NCI-H187 treated with DMSO at 0.1 percent for 48 hours (cell line): ENCODE data around the gene CFL1.
"Not testable (repeated sequence)": the region's sequence is repeated elsewhere in the genome, so short reads cannot be mapped to it uniquely, and the experiment has no call there.

Experiments used
- DNase-seq: peaks from one replicate; lab custom pipeline; 2025; lab: John Stamatoyannopoulos, UW

CFL1 gene

DNA sequence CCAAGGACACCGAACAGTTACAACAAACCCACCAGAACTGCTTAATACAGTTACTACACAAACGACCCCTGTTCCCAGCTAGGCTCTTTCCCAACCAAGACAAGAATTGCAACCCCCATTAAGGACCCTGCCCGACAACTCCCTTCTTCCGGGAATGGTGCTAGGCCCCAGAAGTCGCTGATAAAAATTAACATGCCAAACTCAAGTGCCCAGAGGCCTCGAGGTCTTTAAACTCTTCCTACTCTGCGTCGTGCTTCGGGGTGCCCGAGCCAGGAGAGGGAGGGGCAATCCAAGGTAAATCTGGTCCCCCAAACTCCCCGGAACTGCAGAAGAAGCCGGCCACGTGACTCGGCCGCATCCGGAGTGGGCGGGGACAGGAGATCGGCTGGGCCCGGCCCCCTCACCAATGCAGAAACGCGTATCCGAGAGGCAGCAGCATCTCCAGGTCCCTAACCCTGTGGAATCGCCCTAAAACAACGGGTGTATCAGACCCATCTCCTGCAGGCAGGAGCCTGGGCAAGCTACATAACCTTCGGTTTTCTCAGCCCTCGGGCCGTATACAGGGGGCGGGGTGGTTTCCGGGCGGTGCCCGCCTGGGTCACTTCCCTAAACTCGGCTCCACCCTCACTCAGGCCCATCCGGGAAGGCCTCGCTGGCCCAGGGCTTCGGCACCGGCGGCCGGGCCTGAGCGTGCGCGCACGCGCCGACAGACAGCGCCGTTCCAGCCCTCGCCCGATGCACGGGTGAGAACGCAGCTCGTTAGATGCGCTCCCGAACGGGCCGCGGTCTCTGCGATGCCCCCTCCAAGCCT is 1.1 kb downstream of the CFL1 start:
- no peak for DNase-seq

DNA sequence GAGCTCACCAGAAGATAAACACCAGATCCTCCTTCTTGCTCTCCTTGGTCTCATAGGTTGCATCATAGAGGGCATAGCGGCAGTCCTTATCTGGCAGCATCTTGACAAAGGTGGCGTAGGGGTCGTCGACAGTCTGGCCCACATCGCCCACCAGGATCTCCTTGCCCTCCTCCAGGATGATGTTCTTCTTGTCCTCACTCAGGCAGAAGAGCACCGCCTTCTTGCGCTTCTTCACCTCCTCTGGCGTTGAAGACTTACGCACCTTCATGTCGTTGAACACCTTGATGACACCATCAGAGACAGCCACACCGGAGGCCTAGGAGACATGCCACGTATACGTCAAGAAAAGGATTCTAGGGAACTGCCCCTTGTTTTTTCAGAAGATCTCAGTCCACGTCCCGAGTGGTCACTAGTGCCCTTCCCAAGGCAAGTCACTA is 2.0 kb downstream of the CFL1 start:
- DNase-seq, result no peak

DNA sequence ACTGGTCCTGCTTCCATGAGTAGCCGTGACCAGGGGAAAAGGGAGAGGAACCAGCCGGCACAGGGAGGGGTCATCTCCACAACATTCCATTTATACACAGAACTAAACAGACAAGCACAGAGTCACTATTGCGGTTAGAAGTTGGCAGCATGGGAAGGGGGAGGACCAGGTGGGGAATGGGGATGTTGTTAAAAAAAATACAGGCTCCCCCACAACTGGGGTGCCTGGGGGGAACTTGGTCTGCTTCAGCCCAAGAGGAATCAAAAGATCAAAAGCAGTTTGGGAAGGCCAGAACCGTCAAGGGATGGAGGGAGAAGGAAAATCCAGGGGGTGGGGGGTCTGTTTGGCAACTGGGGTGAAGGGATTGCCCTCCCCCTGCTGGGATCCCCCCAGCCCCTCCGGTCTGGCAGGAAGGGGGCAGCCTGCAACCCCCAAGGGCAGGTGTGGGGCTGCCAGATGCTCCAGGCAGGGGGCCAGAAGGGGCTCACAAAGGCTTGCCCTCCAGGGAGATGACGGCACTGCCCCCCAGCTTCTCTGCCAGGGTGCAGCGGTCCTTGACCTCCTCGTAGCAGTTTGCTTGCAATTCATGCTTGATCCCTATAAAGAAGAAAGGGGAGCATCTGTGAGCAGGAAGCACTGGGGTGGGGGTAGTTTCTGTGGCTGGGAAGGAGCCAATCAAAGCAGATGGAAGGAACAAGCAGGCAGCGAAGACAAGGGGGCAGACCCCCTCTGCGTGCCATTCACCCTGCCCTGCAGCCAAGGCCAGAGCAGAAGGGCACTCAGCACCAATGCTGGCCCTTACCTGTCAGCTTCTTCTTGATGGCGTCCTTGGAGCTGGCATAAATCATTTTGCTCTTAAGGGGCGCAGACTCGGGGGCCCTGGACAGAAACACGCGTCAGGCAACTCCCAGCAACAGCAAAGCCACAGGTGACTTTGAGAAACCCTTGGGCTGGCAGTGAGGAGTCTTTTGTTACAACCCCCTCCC is 2.8 kb downstream of the CFL1 start:
- DNase-seq, result no peak

DNA sequence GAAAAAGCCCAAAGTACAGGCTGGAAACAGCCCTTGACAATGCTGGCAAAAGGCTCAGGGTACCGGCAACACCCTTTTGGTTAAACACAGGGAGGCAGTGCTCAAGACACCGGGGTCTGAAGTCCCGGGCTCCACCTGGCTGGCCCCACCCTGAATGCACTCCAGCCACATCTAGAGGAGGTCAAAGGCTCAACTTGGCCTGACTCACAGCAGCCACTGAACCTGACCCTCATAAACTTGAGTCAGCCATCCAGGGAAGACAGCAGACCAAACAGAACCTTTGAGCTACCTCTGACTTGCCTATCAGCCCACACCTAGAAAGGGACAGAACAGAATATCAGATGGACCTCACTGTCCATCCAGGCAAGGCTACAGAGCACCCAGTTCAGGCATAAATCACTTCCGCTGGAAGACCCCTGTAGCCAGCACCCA is 3.8 kb downstream of the CFL1 start:
- no peak for DNase-seq

DNA sequence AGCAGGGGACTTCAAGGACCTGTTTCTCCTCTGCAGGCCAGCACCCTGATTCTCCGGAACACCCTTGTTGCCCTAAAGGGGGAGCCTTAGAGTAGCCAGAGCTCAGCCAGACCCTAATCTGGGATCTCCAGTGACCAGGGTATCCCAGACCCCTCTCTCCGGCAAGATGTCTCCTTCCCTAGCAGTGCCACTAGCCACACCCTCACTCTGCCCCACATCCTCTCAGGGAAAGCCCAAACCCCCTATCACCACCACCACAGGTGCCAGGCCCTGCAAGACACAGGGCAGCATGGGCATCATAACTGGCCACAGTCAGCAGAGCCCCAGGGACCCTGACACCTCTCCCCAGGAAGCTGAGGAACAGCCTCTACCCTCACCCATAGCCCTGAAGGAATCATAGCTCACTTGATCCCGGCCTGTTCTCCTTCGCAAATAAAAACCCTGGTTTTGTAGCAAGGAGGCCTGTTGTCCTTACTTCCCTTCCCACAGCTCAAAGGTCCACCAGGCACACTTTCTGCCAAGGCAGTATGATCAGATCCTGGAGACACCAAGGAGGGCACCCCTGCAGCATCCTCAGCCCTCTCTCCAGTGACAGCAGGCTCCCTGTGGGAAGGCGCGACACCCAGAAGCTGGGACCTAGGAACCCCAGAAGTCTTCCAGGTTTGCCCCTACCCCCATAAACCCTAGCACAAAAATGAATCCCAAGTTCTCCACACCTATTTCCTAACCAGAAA is 4.6 kb downstream of the CFL1 start:
- DNase-seq, result no peak

DNA sequence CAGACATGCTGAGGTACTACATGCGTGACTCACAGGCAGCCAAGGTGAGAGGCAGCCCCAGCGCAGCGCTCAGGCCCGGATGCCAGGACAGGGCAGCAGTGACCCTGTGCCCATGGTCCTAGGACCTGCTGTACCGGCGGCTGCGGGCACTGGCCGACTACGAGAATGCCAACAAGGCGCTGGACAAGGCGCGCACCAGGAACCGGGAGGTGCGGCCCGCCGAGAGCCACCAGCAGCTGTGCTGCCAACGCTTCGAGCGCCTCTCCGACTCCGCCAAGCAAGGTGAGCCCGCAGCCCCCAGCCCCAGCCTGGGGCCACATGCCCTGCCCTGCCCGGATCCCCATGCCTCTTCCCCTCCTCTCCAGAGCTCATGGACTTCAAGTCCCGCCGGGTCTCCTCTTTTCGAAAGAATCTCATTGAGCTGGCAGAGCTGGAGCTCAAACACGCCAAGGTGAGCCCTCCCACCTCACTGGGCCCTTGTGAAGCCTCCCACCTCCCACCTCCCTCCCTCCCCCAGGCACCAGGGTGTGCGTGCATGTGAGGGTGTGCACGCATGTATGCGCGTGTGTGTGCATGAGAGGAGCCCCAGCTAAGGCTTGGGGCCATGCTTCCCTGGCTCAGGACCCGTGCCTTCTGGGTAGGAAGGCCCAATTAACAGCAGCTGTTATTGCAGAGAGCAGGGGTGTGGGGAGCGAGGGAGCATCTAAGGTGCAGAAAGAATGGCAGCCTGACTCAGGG is 5.3 kb downstream of the CFL1 start:
- no peak for DNase-seq

DNA sequence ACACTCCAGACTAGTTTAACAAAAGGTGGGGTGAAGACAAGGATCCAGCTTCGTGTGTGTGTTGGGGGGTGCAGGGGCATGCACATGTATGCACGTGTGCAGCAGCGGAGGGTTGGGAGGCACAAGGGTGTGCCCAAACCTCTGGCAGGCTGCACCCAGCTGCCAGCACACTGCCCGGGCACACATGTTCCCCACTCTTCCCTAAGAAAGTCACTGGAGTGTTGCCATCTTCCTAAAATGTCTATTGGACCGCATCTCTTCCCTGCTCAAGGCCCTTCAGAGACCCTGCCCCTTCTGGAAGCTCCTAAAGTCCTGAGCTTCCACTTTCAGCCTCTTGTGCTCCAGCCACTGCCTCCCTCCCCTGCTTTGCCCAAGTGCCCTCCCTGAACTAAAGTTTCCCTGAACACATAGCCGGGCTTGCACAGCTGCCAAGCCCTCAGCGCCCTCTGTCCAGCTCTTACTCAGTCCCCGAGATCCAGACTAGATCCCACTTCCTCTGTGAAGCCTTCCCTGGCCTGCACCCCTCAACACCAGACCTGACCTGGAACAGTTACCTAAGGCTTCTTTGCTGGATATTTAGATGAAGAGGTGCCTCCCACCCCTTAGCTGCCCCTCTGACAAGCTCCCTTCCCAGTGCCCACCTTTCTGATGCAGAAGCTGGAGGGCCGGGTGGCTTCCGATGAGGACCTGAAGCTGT is 6.0 kb downstream of the CFL1 start:
- DNase-seq, result no peak

DNA sequence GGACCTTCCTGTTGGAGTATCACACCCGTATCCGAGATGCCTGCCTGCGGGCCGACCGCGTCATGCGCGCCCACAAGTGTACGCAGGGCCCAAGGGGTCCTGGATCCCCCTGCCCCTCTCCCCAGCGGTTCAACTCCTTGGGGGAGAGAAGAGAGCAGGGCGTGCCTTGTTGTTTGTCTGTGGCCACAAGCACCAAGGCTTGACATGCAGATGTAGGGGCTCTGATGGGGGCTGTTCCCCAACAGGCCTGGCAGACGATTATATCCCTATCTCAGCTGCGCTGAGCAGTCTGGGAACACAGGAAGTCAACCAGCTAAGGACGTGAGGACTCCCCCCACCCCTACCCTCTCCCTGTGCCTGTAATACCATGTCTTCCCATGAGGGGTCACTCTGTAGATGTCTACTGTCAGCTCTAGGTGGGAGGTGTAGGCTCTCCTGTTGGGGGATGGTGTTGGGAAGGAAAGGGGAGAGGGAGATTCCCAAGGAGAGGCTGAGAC is 6.8 kb downstream of the CFL1 start:
- DNase-seq, result no peak

DNA sequence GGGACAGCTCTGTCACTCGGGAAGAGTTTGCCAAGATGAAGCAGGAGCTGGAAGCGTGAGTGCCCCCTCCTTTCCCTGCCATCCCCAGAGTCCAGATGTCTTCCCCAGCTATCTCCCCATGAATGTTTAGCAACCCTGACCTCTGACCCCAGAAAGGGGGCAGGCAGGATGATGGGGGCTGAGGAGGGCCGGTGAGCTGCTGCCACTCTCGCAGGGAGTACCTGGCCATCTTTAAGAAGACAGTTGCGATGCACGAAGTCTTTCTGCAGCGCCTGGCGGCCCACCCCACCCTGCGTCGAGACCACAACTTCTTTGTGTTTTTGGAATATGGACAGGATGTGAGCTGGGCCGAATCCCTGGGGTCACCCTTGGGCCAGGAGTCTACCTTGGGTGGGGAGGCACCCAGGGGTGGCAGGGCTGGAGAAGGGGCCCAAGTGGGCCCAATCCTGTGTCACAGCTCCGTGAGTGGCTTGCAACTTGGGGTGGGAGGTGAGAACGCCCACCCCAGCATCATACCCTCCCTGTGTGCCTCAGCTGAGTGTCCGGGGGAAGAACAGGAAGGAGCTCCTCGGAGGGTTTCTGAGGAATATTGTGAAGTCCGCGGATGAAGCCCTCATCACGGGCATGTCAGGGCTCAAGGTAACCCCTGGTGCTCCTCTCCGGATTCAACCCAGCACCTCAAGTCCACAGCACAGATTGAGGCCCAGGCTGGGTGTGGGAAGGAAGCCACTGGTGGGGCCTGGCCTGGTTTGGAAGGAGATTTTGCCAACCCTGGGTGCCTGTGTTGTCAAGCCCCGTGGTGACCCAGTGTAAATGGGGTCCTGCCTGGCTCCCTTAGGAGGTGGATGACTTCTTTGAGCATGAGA is 7.5 kb downstream of the CFL1 start:
- DNase-seq, result no peak

DNA sequence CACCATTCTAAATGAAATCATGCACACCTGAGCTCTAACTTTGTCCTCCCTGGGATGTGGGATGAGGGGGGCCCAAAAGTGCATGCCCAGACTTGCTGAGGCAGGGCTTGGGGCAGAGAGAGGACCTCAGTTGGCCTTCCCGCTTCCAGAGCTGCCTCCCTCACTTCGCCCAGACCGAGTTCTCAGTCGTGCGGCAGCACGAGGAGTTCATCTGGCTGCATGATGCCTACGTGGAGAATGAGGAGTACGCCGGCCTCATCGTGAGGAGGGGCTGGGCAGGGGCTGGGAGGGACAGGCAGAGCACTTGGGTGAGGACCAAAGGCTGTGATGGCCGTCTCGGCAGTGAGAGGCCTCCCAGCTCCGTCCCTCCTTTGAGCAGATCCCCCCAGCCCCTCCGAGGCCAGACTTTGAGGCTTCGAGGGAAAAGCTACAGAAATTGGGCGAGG is 8.2 kb downstream of the CFL1 start:
- no peak for DNase-seq

DNA sequence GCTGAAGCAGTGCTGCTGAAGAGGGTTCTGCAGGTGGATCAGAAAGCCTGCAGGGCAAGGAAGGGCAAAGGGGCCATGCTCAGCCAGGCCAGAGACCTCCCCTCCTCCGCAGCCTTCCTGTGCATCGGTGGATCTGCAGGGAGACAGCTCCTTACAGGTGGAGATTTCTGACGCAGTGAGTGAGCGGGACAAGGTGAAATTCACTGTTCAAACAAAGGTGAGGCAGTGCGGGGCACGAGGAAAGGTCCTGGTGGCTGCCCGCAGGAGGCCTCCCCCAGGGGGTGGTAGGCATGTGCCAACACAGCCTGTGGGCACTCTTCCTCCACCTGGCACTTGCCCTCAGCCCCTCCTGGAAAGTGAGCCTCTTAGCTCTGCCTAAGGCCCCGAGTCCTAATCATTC is 8.6 kb downstream of the CFL1 start:
- no peak for DNase-seq

DNA sequence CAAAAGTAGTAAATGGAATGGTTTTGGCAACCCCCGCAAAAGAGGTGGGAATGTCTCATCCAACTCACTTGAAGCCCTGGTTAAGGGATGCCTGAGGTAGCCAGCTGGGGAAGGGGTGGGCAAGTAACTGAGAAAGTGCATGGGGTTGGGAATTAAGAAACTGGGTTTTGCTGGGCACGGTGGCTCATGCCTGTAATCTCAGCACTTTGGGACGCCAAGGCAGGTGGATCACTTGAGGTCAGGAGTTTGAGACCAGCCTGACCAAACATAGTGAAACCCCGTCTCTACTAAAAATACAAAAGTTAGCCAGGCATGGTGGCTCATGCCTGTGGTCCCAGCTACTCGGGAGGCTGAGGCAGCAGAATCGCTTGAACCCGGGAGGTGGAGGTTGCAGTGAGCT is 9.3 kb downstream of the CFL1 start:
- not testable (repeated sequence) for DNase-seq

DNA sequence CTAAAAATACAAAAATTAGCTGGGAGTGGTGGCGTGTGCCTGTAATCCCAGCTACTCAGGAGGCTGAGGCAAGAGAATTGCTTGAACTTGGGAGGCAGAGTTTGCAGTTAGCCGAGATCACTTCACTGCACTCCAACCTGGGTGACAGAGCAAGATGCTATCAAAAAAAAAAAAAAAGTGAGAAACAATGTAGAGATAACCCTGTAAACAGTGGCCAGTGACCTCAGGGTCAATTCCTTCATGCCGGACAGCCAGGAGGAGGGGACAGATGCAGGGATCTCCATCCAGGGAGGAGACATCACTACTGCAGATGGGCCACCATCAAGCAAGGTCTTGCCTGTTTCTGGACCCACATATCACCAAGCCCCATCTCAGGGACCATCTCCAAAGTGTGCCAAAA is 10.2 kb downstream of the CFL1 start:
- DNase-seq, result no peak

DNA sequence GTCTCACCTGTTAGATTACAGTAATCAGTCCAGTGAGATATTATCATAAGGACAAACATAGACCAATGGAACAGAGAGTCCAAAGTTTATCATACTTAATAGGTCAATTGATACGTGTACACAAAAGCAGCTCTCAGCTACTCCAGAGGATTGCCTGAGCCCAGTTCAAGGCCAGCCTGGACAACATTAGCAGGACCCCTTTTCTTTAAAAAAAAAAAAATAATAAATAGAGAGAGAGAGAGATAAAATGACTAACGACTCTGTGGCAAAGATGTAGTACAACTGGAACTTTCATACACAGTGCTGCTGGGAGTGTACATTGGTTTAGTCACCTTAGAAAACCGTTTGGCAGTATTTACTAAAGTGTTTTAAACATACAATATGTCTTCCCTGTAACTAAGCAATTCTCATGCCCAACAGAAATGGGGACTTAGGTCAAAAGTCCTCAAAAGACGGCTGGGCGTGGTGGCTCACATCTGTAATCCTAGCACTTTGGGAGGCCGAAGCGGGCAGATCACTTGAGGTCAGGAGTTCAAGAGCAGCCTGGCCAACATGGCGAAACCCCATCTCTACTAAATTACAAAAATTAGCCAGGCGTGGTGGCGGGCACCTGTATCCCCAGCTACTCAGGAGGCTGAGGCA is 13.6 kb downstream of the CFL1 start:
- DNase-seq, result no peak

DNA sequence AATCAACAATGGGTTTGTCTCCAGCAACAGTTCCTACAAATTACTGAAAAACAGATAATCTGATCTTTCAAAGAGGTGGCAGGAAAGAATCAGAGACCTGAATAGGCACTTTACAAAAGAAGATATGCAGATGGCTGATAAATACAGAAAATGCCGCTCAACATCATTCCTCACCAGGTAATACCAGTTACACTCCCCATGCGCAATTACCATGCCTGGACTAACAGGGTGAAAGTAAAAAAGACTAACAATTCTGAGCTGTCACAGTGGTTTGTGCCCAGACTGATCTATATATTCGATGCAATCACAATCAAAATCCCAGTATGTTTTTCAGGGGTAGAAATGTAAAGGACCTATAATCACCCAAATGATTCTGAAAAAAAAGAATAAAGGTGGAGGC is 14.2 kb downstream of the CFL1 start:
- DNase-seq, result no peak

DNA sequence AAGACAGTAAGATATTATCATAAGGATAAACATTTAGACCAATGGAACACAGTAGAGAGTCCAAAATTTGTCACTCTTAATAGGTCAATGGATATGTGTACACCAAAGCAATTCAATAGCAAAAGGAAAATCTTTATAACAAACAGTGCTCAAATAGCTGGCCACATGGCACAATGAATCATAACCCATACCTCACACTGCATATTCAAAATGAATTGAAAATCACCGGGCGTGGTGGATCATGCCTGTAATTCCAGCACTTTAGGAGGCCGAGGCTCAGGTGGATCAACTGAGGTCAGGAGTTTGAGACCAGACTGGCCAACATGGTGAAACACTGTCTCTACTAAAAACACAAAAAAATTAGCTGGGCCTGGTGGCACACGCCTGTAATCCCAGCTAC is 15.8 kb downstream of the CFL1 start:
- no peak for DNase-seq

DNA sequence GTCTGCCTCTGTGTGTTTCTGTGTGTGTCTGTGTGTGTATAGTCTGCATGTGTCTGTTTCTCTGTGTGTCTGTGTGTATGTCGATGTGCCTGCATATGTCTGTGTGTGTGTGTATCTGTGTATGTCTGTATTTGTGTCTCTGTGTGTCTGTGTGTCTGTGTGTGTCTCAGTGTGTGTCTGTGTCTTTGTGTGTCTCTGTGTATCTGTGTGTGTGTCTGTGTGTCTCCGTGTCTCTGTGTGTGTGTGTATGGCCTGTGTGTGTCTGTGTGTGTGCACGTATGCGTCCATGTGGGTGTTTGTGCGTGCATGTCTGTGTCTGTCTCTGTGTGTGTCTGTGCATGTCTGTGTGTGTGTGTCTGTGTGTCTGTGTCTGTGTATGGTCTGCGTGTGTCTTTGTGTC is 23.8 kb downstream of the CFL1 start:
- DNase-seq, result no peak

DNA sequence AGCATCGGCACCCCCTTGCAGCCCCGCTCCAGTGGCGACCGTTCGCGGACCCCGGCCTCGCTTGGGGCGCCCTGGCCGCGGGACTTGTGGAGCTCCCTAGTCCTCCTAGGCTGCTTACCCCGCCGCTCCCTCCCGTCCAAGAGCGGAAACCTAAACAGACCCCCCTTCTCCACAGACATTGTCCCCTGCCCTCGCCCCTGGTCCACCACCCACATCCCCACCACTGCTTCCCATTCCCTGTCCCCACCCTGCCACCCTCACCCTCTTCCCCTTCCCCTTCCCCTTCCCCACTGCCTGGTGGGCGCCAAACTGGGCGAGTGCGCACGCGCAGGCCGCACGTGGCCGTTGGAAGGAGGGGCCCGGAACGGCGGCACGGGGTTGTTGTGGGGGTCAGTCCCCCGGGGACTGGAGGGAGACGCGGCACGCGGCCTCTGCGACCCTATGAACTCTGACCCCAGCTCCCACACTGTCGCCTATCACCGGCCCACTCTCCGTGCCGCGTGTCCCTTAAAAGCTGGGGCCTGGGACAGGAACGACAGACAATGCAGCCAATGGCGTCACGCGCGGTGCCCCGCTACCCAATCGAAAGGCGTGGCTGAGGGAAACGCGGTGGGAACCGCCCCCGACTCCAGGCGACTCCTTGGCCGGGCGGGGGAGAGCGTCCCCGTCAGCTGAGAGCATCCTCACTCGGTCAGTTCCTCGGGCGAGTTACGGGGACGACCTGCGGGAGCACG is 24.5 kb downstream of the CFL1 start, which contains the start of gene SNX32:
Gene SNX32 (plus strand): TSS at position 667 of the 734 bp plus-strand sequence. CDS start 103 bp downstream, outside the sequence.
- peak; percentile 76 for DNase-seq
